Neuron (in vitro differentiated cells): ENCODE measurements around the gene ERAP2.
"Not testable (repeated sequence)": the region's sequence is repeated elsewhere in the genome, so short reads cannot be mapped to it uniquely, and the experiment has no call there.

Experiments
- H2AFZ ChIP-seq: one replicate; pipeline ENCODE4 v1.6.1; 2013; ENCODE audit warnings: low read depth, mild to moderate bottlenecking, inconsistent platforms, low read length, moderate library complexity
- H3K27me3 ChIP-seq: one replicate; pipeline ENCODE4 v1.6.1; 2013; ENCODE audit warnings: low read length; ENCODE audit not compliant: insufficient read depth
- H3K36me3 ChIP-seq: one replicate; pipeline ENCODE4 v1.6.1; 2013; ENCODE audit warnings: low read length; ENCODE audit not compliant: insufficient read depth
- H3K4me1 ChIP-seq: one replicate; pipeline ENCODE4 v1.6.1; 2013; ENCODE audit warnings: low read length; ENCODE audit not compliant: insufficient read depth
- H3K4me3 ChIP-seq: 2 replicates; pipeline ENCODE4 v1.5.1; 2013; ENCODE audit warnings: mild to moderate bottlenecking, low read length, moderate library complexity
- H3K9me3 ChIP-seq: one replicate; pipeline ENCODE4 v1.6.1; 2013; ENCODE audit warnings: low read length

Gene ERAP2

GRCh38 chr5:96909435-96909834 is 33.1 kb downstream of the ERAP2 start:
- Histone ChIP-seq H3K36me3 (no peaks in the 10 kb centered on the region), H3K27me3 (no peaks in the 10 kb centered on the region), H3K9me3 (no peaks in the 10 kb centered on the region), H2AFZ (no peak overlapping the region), H3K4me3 (no peak overlapping the region), H3K4me1 (no peaks in the 10 kb centered on the region)

GRCh38 chr5:96911139-96911538 is 34.8 kb downstream of the ERAP2 start:
- no peak overlapping the region for H2AFZ ChIP-seq
- no peaks in the 10 kb centered on the region for H3K9me3 ChIP-seq
- no peak overlapping the region for H3K4me3 ChIP-seq
- no peaks in the 10 kb centered on the region for H3K4me1 ChIP-seq
- no peaks in the 10 kb centered on the region for H3K27me3 ChIP-seq
- H3K36me3 ChIP-seq, result no peaks in the 10 kb centered on the region

- H3K27me3 ChIP-seq, result no peaks in the 10 kb centered on the region
- no peaks in the 10 kb centered on the region for H3K4me1 ChIP-seq
- H3K9me3 ChIP-seq, result no peaks in the 10 kb centered on the region
- no peak overlapping the region for H2AFZ ChIP-seq
- H3K36me3 ChIP-seq, result no peaks in the 10 kb centered on the region
- H3K4me3 ChIP-seq, result no peak overlapping the region
These were observed 36.9 kb downstream of the ERAP2 start for GRCh38 chr5:96913233-96913632.

GRCh38 chr5:96919754-96920197 is 43.5 kb downstream of the ERAP2 start:
- no peak overlapping the region for H3K4me3 ChIP-seq
- no peaks in the 10 kb centered on the region for H3K36me3 ChIP-seq
- H3K4me1 ChIP-seq, result peaks cover 9% of the 10 kb centered on the region
- H3K27me3 ChIP-seq, result no peaks in the 10 kb centered on the region
- no peaks in the 10 kb centered on the region for H3K9me3 ChIP-seq
- H2AFZ ChIP-seq, result no peak overlapping the region

GRCh38 chr5:96920744-96921355 is 44.5 kb downstream of the ERAP2 start:
- H3K27me3 ChIP-seq, result no peaks in the 10 kb centered on the region
- H2AFZ ChIP-seq, result no peak overlapping the region
- H3K4me1 ChIP-seq, result peaks cover 9% of the 10 kb centered on the region
- H3K36me3 ChIP-seq, result no peaks in the 10 kb centered on the region
- H3K9me3 ChIP-seq, result no peaks in the 10 kb centered on the region
- no peak overlapping the region for H3K4me3 ChIP-seq

- Histone ChIP-seq H2AFZ (no peak overlapping the region), H3K27me3 (no peaks in the 10 kb centered on the region), H3K4me3 (no peak overlapping the region), H3K9me3 (no peaks in the 10 kb centered on the region), H3K4me1 (peaks cover 9% of the 10 kb centered on the region), H3K36me3 (no peaks in the 10 kb centered on the region)
These were observed 46.4 kb downstream of the ERAP2 start for GRCh38 chr5:96922499-96923244.

- Histone ChIP-seq H2AFZ (no peak overlapping the region), H3K27me3 (no peaks in the 10 kb centered on the region), H3K4me1 (peaks cover 9% of the 10 kb centered on the region), H3K9me3 (no peaks in the 10 kb centered on the region), H3K36me3 (no peaks in the 10 kb centered on the region), H3K4me3 (no peak overlapping the region)
These were observed 47.7 kb downstream of the ERAP2 start for GRCh38 chr5:96924016-96924443.

- no peak overlapping the region for H3K4me3 ChIP-seq
- peaks cover 9% of the 10 kb centered on the region for H3K4me1 ChIP-seq
- no peak overlapping the region for H2AFZ ChIP-seq
- no peaks in the 10 kb centered on the region for H3K9me3 ChIP-seq
- H3K36me3 ChIP-seq, result no peaks in the 10 kb centered on the region
- H3K27me3 ChIP-seq, result no peaks in the 10 kb centered on the region
These were observed 50.0 kb downstream of the ERAP2 start for GRCh38 chr5:96926276-96926675.

- Histone ChIP-seq H3K4me1 (peaks cover 9% of the 10 kb centered on the region), H2AFZ (no peak overlapping the region), H3K36me3 (no peaks in the 10 kb centered on the region), H3K27me3 (no peaks in the 10 kb centered on the region), H3K4me3 (no peak overlapping the region), H3K9me3 (no peaks in the 10 kb centered on the region)
These were observed 50.7 kb downstream of the ERAP2 start for GRCh38 chr5:96927008-96927407.

- no peak overlapping the region for H2AFZ ChIP-seq
- peaks cover 14% of the 10 kb centered on the region for H3K4me1 ChIP-seq
- H3K27me3 ChIP-seq, result no peaks in the 10 kb centered on the region
- no peaks in the 10 kb centered on the region for H3K9me3 ChIP-seq
- no peaks in the 10 kb centered on the region for H3K36me3 ChIP-seq
- no peak overlapping the region for H3K4me3 ChIP-seq
These were observed 52.8 kb downstream of the ERAP2 start for GRCh38 chr5:96928931-96929708.

GRCh38 chr5:96930058-96930457 is 53.8 kb downstream of the ERAP2 start:
- Histone ChIP-seq H3K36me3 (no peaks in the 10 kb centered on the region), H3K4me1 (peaks cover 11% of the 10 kb centered on the region), H3K9me3 (no peaks in the 10 kb centered on the region), H3K4me3 (no peak overlapping the region), H2AFZ (no peak overlapping the region), H3K27me3 (no peaks in the 10 kb centered on the region)

- Histone ChIP-seq H2AFZ (no peak overlapping the region), H3K4me1 (peaks cover 11% of the 10 kb centered on the region), H3K27me3 (no peaks in the 10 kb centered on the region), H3K36me3 (no peaks in the 10 kb centered on the region), H3K9me3 (no peaks in the 10 kb centered on the region), H3K4me3 (no peak overlapping the region)
These were observed 54.3 kb downstream of the ERAP2 start for GRCh38 chr5:96930589-96930988.

- not testable (repeated sequence) for H3K36me3 ChIP-seq, H3K4me3 ChIP-seq, H3K9me3 ChIP-seq
These were observed 54.7 kb downstream of the ERAP2 start for GRCh38 chr5:96931037-96931436.

More at GRCh38 chr5:96931037-96931436, 54.7 kb downstream of the ERAP2 start:
- H2AFZ ChIP-seq, H3K27me3 ChIP-seq: not testable (repeated sequence)
- peaks cover 11% of the 10 kb centered on the region for H3K4me1 ChIP-seq
